Skin of body (tissue), 2 donors: ENCODE results near the gene MPZL2. TPM values are rescaled to one million over a fixed set of nuclear protein-coding genes. Genes with fewer than 3 reads are reported as not detected.
A peak's percentile ranks its signal among the peaks of the same experiment; 100 is the strongest.
"Not testable (repeated sequence)": the region's sequence is repeated elsewhere in the genome, so short reads cannot be mapped to it uniquely, and the experiment has no call there.

Experiments used
- DNase-seq: peaks from one replicate; lab custom pipeline; 2025; lab: John Stamatoyannopoulos, UW
- total RNA-seq: library from RNA; depleted of rRNA; stranded (reverse); fragments of >200 nt; gene quantifications from one replicate; pipeline ENCODE4 v1.2.3, GENCODE V29; 2014

Gene MPZL2
- total RNA-seq: 56.5 TPM

- DNase-seq: no peak
These were observed at the start of gene MPZL2 for GRCh38 chr11:118263695-118264568. MPZL2 (minus strand) TSS chr11:118264297; CDS start chr11:118264153, 144 bp downstream.

- no peak for DNase-seq
These were observed 49.1 kb upstream of the MPZL2 start for GRCh38 chr11:118313242-118313641.

DNA sequence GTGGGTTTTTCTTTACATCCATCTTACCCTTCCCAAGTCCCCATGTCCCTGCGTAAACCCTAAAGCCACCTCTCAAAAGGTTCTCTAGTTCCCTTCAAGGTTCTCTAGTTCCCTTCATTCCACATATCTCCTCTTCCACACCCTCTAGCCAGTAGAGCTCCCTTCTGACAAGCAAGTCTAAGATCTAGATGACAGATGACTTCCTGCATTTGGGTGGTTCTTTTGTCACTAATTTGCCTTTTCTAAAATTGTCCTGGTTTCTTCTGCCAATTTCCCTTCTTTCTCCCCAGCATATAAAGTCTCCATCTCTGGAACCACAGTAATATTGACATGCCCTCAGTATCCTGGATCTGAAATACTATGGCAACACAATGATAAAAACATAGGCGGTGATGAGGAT, 48.2 kb upstream of the MPZL2 start:
- no peak for DNase-seq

DNA sequence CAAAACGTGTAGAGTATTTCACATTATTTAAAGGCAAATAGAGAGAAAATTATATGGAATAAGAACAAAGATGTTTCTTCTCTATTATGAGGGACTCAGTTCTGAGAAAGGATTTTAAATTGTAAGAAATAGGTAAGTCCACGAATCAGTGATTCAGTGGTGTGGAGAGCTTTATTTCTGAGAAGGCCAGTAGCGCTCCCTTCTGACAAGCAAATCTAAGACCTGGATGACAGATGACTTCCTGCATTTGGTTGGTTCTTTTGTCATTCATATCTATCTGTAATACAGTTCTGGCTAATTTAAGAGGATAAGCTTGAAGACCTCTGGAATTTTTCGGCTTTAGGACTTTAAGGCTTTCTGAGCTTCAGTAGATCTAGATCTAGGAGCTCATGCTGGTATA, 47.4 kb upstream of the MPZL2 start:
- no peak for DNase-seq

DNA sequence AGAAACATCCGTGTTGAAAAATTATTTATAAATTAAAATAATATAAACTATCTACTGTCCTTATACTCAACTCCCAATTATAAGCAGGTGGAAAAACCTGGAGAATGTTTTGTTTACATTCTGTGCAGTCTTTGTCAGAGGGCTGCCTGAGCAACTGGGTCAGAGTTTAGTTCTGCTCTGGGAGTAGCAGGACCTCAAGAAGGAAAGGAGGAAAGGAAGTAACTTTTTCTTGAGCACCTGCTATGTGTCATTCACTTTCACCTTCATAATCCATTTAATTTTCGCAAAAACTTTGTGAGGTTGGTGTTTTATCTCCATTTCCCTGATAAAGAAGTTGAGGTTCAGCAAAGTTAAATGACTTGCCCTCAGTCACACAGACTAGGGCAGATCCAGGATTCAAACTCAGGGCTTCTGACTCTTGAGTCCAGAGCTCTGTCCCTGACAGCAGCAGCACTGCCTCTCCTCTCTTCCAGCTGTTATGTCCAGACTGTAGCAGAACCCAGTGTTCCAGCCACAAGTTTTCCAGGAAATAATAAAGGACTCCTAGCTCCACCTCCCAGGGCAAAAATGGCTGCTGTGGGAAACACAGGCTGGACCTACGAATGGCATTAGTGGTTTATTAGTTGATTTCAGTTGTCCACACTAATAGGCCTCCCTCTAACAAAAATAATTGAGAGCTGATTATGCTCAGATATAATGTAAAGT, 46.8 kb upstream of the MPZL2 start:
- DNase-seq: no peak

DNA sequence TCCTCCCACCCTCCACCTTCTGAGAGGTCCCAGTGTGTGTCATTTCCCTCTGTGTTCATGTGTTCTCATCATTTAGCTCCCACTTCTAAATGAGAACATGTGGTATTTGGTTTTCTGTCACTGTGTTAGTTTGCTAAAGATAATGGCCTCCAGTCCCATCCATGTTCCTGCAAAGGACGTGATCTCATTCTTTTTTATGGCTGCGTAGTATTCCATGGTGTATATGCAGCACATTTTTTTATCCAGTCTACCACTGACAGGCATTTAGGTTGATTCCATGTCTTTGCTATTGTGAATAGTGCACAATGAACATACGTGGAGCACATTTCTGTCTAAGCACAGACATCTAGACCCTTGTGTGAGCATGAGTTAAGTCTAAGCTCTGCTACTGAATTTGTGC, 46.2 kb upstream of the MPZL2 start:
- no peak for DNase-seq

GRCh38 chr11:118308995-118309528, 45.0 kb upstream of the MPZL2 start:
- DNase-seq: not testable (repeated sequence)

DNA sequence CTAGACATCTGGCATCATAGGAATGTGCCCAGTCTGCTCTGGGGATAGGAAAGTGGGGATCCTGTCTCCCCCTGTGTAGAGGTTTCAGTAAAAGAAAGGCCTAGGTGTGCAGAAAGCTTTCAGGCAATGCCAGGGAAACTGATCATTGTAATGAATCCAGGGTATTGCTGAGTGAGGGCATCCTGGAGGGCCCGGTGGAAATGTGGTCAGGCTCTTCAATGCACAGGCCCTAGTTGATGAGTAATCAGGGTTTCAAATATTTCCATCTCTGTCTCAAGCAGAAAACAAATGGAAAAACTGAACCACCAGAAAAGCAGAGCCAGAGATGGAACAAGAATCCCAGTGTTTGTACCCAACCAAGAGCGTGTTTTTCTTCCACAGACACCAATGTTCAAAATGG, 42.5 kb upstream of the MPZL2 start:
- no peak for DNase-seq

DNA sequence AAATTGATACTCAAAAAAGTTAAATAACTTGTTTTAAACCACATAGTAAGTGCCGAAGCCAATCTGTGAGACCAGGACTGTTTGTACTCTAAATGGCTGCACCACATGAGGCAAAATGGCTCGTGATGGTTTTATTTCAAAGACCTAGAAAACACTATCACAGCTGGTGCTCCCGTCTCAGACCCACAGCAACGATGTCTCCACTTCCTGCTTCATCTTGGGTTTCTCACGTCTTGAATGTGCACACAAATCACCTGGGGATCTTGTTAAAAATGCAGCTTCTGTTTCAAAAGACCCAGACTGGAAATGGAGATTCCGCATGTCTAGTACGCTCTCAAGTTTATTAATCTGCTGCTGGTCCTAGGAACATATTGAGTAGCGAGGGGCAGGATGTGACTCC, 41.6 kb upstream of the MPZL2 start:
- DNase-seq: no peak

DNA sequence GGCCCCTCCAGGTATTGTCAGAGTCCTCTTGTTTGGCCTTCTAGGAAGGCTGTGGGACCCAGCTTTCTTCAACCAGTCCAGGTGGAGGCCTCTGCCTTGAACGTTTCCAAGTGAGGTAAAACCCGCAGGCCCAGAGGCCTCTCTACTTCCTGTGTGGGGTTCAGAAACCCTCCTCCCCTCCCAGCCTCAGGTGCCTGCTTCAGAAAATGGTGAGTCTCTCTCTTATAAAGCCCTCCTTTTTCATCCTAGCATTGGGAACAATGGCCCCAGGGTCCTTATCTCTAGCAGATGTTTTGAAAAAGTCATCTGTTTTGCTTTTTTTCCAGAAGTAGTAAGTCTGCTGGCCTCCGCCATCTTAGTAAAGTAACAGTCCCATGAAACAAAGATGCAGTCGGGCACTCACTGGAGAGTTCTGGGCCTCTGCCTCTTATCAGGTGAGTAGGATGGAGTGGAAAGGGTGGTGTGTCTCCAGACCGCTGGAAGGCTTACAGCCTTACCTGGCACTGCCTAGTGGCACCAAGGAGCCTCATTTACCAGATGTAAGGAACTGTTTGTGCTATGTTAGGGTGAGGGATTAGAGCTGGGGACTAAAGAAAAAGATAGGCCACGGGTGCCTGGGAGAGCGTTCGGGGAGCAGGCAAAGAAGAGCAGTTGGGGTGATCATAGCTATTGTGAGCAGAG, 40.6 kb upstream of the MPZL2 start, which contains the start of gene CD3E:
CD3E (plus strand) TSS at position 163 of the 681 bp plus-strand sequence; CDS start at position 386, 223 bp downstream.
- no peak for DNase-seq

GRCh38 chr11:118304227-118304567, 40.1 kb upstream of the MPZL2 start:
- DNase-seq: no peak

DNA sequence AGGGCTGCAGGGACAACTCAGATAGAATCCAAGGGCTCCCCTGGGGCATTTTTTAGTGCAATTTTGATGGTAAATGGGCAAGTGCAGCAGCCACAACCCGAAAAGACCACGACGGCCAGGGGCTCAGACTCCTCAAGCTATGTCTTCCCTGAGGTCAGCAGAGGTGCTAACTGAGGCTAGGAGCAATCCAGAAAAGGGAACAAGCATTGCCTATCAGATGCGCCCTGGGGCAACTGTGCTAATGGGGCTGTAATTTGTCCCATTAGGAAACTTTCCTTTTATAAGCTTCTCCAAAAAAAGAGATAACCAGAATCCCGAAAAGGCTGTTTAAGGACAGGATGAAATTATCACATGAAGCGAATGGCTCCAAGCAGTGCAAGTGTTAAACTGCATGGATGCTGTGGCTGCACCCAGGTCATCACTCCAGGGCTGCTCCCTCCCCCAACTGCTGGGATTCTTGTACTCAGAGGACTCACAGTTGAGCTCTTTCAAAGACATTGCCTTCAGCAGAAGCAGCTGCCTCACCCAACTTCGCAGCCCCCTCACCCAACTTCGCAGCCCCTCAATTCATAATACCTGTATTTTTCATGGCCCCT, 37.6 kb upstream of the MPZL2 start:
- no peak for DNase-seq

DNA sequence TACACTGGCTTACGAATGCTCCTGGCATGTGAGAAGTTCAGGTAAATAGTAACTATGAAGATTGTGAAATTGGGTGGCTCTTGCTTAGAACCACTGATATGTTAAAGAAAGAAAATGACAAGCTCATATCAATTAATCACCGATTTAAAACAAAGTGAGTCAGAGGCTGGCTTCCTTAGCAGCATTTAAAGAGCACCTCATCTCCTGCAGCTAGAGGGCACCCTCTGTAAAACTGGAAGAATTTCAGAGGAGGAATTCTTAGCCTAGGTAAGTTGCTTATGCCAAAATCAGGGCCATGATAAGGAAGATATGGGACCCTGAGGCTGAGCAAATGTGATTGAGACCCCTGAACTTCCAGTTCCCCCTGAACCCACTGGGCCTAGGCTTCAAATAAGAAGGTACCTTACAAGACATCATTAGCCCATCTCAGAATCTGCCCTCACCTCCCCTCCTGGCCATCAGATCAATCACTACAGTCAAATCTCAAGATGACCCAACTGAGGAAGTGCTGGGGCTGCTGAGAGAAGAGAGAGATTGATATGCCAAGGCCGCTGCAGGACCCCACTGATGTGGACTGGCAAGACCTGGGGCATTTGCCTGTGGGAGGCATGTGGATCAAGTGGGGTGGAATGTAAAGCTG, 31.8 kb upstream of the MPZL2 start:
- DNase-seq: no peak

DNA sequence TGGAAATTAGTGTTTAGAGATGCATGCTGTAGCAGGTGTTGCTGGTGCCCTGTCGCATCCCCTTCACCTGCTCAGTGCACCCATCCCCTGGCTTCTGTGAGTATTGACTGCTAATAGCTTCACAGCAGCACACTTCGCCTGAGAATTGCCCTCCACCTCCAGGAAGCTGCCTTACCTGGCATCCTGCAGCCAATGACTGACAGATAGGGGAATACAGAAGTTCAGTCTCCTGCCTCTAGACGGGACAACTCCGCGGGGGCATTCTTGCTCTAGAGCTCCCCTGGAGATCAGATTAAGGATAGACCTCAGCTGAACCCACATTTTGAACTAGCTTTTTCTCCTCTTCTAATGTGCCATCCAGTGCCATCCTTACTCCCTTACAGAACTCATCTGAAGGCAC, 31.1 kb upstream of the MPZL2 start:
- DNase-seq: no peak

DNA sequence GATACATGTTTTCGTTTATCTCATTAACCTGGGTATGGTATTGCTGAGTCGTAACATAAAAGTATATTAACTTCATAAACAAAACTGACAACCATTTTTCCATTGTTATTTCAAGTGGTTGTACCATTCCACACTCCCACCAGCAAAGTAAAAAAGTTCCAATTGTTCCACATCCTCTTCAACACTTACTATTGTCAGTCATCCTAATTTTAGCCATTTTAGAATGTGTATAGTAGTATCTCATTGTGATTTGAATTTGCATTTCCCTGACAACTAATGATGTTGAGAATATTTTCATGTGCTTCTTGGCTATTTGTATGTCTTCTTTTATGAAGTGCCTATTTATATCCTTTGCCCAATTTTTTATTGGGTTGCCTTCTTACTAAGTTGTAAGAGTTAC, 30.0 kb upstream of the MPZL2 start:
- DNase-seq: no peak

DNA sequence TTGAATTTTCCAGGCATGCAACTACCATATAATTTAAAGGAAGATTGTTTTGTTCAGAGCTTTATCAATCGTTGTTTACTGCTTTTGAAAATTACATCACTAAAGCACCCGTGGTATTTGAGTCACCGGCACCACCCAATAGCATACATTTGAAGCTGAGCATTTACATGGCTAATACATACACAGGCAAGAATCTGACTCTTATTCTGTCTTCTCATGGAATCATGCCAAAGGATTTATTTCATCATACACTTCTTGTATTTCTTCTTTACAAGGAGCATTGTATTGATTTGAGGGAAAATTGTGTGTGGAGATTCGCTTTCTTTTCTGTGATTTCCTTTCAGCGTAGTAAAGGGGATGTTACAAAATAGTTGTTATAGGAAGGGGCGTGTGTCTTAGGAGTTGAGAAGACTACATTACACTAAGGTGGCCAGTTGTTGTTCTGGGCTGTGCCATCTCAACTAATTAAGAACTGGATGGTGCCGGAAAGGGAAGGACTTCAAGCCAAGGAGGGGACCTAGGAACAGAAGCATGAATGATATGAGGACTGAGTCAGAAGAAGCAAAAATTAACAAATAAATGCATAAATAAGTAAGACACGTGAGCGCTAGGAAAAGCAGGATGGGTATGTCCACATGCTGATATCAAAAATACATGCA, 27.5 kb upstream of the MPZL2 start:
- DNase-seq: peak; percentile 44

GRCh38 chr11:118290923-118291322, 26.8 kb upstream of the MPZL2 start:
- peak; percentile 4 for DNase-seq

GRCh38 chr11:118289401-118289800, 25.3 kb upstream of the MPZL2 start:
- DNase-seq: peak; percentile 63

DNA sequence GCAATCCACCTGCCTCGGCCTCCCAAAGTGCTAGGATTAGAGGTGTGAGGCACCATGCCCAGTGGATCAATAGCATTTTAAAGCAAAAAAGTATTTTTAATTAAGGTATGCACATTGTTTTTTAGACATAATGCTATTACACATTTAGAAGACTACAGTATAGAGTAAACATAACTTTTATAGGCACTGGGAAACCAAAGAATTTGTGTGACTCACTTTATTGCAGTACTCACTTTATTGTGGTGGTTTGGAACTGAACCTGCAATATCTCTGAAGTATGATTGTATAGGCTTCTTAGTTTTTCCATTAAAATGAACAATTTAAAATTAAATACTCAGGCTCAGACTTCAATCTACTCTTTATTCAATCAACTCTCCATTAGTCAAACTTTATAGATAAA, 22.9 kb upstream of the MPZL2 start:
- DNase-seq: no peak

GRCh38 chr11:118286545-118286944, 22.4 kb upstream of the MPZL2 start:
- DNase-seq: no peak
